HepG2 (cell line): Measurements from ENCODE around the gene BCKDHB. TPM values are rescaled to one million over a fixed set of nuclear protein-coding genes. Genes with fewer than 3 reads are reported as not detected.

ENCODE experiments used
- ATAC-seq: fragments of 200-7000 bp; cut with Tn5 transposase; 3 replicates; pipeline ENCODE4 v1.9.1; 2020; ENCODE audit warnings: mild to moderate bottlenecking, moderate library complexity
- BruUV-seq: library from RNA; stranded (reverse); fragments of 400-500 nt; replicated peaks from 2 replicates; lab custom pipeline; 2021; lab: Mats Ljungman, UMichigan
- CTCF ChIA-PET: fragments of 300-600 bp; formaldehyde crosslinking; extraction: SDS; loops from one replicate; lab custom pipeline; 2021; ENCODE audit warnings: low total read pairs, inconsistent platforms, low intra/inter-chr PET ratio; lab: Yijun Ruan, JAX
- POLR2A ChIA-PET: fragments of 350-600 bp; sonication (Branson Sonifier 250); formaldehyde crosslinking; loops from one replicate; lab custom pipeline; 2020; ENCODE audit warnings: antibody characterized with exemption, inconsistent platforms; lab: Yijun Ruan, JAX
- DNase-seq: peaks from one replicate; pipeline ENCODE4 v3.0.0-alpha.2; 2015; ENCODE audit warnings: low spot score
- FAIRE-seq: peaks from 3 replicates; lab custom pipeline; 2011; peaks lifted over from hg19 to GRCh38; lab: Jason Lieb, UNC
- H2AFZ ChIP-seq: one replicate; pipeline ENCODE4 v1.6.1; 2011; ENCODE audit warnings: low read length, inconsistent platforms
- H3K27ac ChIP-seq: fragments of 300-600 bp; 3 replicates; pipeline ENCODE4 v1.8.0; 2011; ENCODE audit warnings: mixed run types, mild to moderate bottlenecking, mixed read lengths, low read length, inconsistent platforms; ENCODE audit not compliant: insufficient read depth; ENCODE audit errors: extremely low read length
- H3K27me3 ChIP-seq, 2 experiments: fragments of 200-600 bp in 1 of 2; 2 replicates in 1 of 2; 3 replicates in 1 of 2; pipeline versions ENCODE4 v1.6.0 to v1.8.0; 2011; ENCODE audit warnings: low read length in 2 of 2, mild to moderate bottlenecking in 2 of 2, moderate library complexity in 2 of 2, inconsistent platforms in 1 of 2; ENCODE audit not compliant: insufficient read depth in 2 of 2, control insufficient read depth in 1 of 2
- H3K36me3 ChIP-seq, 2 experiments: fragments of 200-600 bp in 1 of 2; replicated peaks in 1 of 2; 2 replicates in 1 of 2; 3 replicates in 1 of 2; pipeline versions ENCODE4 v1.5.1 to v1.8.0; 2011; ENCODE audit warnings: low read length in 2 of 2, inconsistent platforms in 1 of 2; ENCODE audit not compliant: insufficient read depth in 2 of 2, control insufficient read depth in 1 of 2
- H3K4me1 ChIP-seq: 2 replicates; pipeline ENCODE4 v1.5.1; 2012; ENCODE audit warnings: low read length, inconsistent platforms; ENCODE audit not compliant: insufficient read depth
- H3K4me2 ChIP-seq: 2 replicates; pipeline ENCODE4 v1.6.0; 2011; ENCODE audit warnings: low read depth, low read length, inconsistent platforms
- H3K4me3 ChIP-seq, 3 experiments: fragments of 200-600 bp in 1 of 3; sonication (generic), shearing (Covaris generic) in 1 of 3; replicated peaks in 1 of 3; 2 replicates each; pipeline ENCODE4 v1.5.1; 2011 to 2016; ENCODE audit warnings: low read length in 3 of 3, inconsistent platforms in 2 of 3, low read depth in 2 of 3, mild to moderate bottlenecking in 2 of 3, control low read depth in 1 of 3, mixed read lengths in 1 of 3; ENCODE audit not compliant: insufficient read depth in 1 of 3
- H3K79me2 ChIP-seq: one replicate; pipeline ENCODE4 v1.6.1; 2011; ENCODE audit warnings: low read length, inconsistent platforms; ENCODE audit not compliant: insufficient read depth
- H3K9ac ChIP-seq: 2 replicates; pipeline ENCODE4 v1.6.0; 2011; ENCODE audit warnings: mild to moderate bottlenecking, low read depth, low read length, inconsistent platforms; ENCODE audit not compliant: insufficient read depth
- H3K9me3 ChIP-seq: 2 replicates; pipeline ENCODE4 v1.5.1; 2012; ENCODE audit warnings: mild to moderate bottlenecking, low read length
- H4K20me1 ChIP-seq: 2 replicates; pipeline ENCODE4 v1.6.0; 2011; ENCODE audit warnings: inconsistent platforms, mild to moderate bottlenecking, low read length, moderate library complexity; ENCODE audit not compliant: insufficient read depth
- CEBPB ChIP-seq: IDR thresholded peaks from 2 replicates; pipeline ENCODE4 v1.6.1; 2011; ENCODE audit warnings: low read depth, low read length, improper control_type of control experiment, borderline replicate concordance
- CREB1 ChIP-seq, 2 experiments: fragments of 450-650 bp in 1 of 2; IDR thresholded peaks; 2 replicates each; pipeline ENCODE4 v1.6.1; 2016 to 2017; ENCODE audit warnings: control low read depth in 1 of 2, mild to moderate bottlenecking in 1 of 2, missing compliant biosample characterization in 1 of 2, missing genetic modification characterization in 1 of 2
- ELK4 ChIP-seq: sonication (generic); formaldehyde crosslinking; IDR thresholded peaks from 2 replicates; pipeline ENCODE4 v1.9.0; 2021; ENCODE audit warnings: missing genetic modification reagents, borderline replicate concordance
- IRF1 ChIP-seq: sonication (generic); formaldehyde crosslinking; IDR thresholded peaks from 2 replicates; pipeline ENCODE4 v1.4.0; 2020; ENCODE audit warnings: low read depth, mild to moderate bottlenecking, missing genetic modification reagents
- KLF15 ChIP-seq: sonication (generic); formaldehyde crosslinking; IDR thresholded peaks from 2 replicates; pipeline ENCODE4 v1.8.1; 2023; ENCODE audit warnings: borderline replicate concordance, mild to moderate bottlenecking, inconsistent platforms, missing genetic modification reagents, mixed read lengths
- PRDM15 ChIP-seq: sonication (generic); formaldehyde crosslinking; IDR thresholded peaks from 2 replicates; pipeline ENCODE4 v1.4.0; 2020; ENCODE audit warnings: missing genetic modification reagents
- RFX3 ChIP-seq: IDR thresholded peaks from 2 replicates; pipeline ENCODE4 v1.6.1; 2016; ENCODE audit warnings: missing biosample characterization, missing genetic modification reagents
- SP4 ChIP-seq: sonication (generic); formaldehyde crosslinking; IDR thresholded peaks from 2 replicates; pipeline ENCODE4 v1.8.1; 2023; ENCODE audit warnings: mild to moderate bottlenecking, missing genetic modification reagents
- TBP ChIP-seq: sonication (generic); formaldehyde crosslinking; IDR thresholded peaks from 2 replicates; pipeline ENCODE4 v1.5.0; 2020; ENCODE audit warnings: missing genetic modification reagents
- TEF ChIP-seq: sonication (generic); formaldehyde crosslinking; IDR thresholded peaks from 2 replicates; pipeline ENCODE4 v1.5.0; 2020; ENCODE audit warnings: missing genetic modification reagents
- THRA ChIP-seq: sonication (generic); formaldehyde crosslinking; IDR thresholded peaks from 2 replicates; pipeline ENCODE4 v1.4.0; 2020; ENCODE audit warnings: missing genetic modification reagents, borderline replicate concordance
- ZNF138 ChIP-seq: sonication (generic); formaldehyde crosslinking; IDR thresholded peaks from 2 replicates; pipeline ENCODE4 v1.5.0; 2020; ENCODE audit warnings: mild to moderate bottlenecking, low read depth, missing genetic modification reagents
- ZNF501 ChIP-seq: sonication (generic); formaldehyde crosslinking; IDR thresholded peaks from 2 replicates; pipeline ENCODE4 v1.5.1; 2020; ENCODE audit warnings: mild to moderate bottlenecking, moderate library complexity, missing genetic modification reagents
- ZNF747 ChIP-seq: sonication (generic); formaldehyde crosslinking; IDR thresholded peaks from 2 replicates; pipeline ENCODE4 v1.8.1; 2023; ENCODE audit warnings: missing genetic modification reagents, mild to moderate bottlenecking, borderline replicate concordance
- ZNF770 ChIP-seq: sonication (generic); formaldehyde crosslinking; IDR thresholded peaks from 2 replicates; pipeline ENCODE4 v1.5.0; 2020; ENCODE audit warnings: mild to moderate bottlenecking, missing genetic modification reagents
- WGBS: methylation state at CpG from one replicate; pipeline ENCODE4 v1.1.6; 2017; ENCODE audit warnings: low lambda C conversion rate; 5-methylcytosine and 5-hydroxymethylcytosine counted together
- in situ Hi-C: cut with HindIII; loops from 2 replicates; pipeline ENCODE4 v1.10.0; 2017; ENCODE audit warnings: low pct_unique_long_range_greater_than_20kb; ENCODE audit not compliant: extremely low pct_ligation_motif_present
- intact Hi-C: fragments of 100-400 bp; cut with micrococcal nuclease; formaldehyde crosslinking; loops from one replicate; pipeline ENCODE4 v1.10.0; 2022; ENCODE audit not compliant: unreplicated experiment
- polyA plus RNA-seq, 8 experiments: library from polyadenylated mRNA; depleted of rRNA in 3 of 8; stranded (reverse) in 7 of 8; unstranded in 1 of 8; fragments of >200 nt; fragmentation: Illumina TruSeq in 4 of 8; extraction: Trizol in 4 of 8; gene quantifications; 2 replicates each; pipeline versions ENCODE4 v1.2.1 to v1.2.3, GENCODE V29; 2011 to 2016; ENCODE audit warnings: low read depth in 4 of 8, missing spikeins in 1 of 8, mixed read lengths in 1 of 8; ENCODE audit not compliant: insufficient read depth in 1 of 8
- total RNA-seq, 5 experiments: library from RNA; depleted of rRNA; stranded (reverse); fragments of >200 nt; fragmentation: Illumina TruSeq; extraction: Trizol; gene quantifications; 2 replicates each; pipeline ENCODE4 v1.2.3, GENCODE V29; 2016; ENCODE audit warnings: low read depth in 1 of 5

The BCKDHB gene
- total and polyA plus RNA-seq, 2 of the 13 experiments (the other 11 are each of a cell fraction or from before 2014, with no cell fraction given), result 10.8 to 13.6 TPM

- FAIRE-seq (no peak), ATAC-seq (no peak), DNase-seq (no peak)
- H3K9ac ChIP-seq, result no peak overlapping the region
- in situ Hi-C loops, result no loop called here
- H3K27ac ChIP-seq, result no peak overlapping the region
- intact Hi-C loops, result no loop called here
- CTCF ChIA-PET, result no interaction called here
- no peaks in the 10 kb centered on the region for H3K4me1 ChIP-seq
- H3K9me3 ChIP-seq, result no peaks in the 10 kb centered on the region
- no peaks in the 10 kb centered on the region for H4K20me1 ChIP-seq
- no peaks in the 10 kb centered on the region for H3K79me2 ChIP-seq
- 3% methylated on average over 3 of the region's 3 CpGs for WGBS
- no peak overlapping the region for H3K4me3 ChIP-seq
- POLR2A ChIA-PET, result no interaction called here
- no peak overlapping the region for H3K4me2 ChIP-seq
- H2AFZ ChIP-seq, result no peak overlapping the region
- no peaks in the 10 kb centered on the region for H3K27me3 ChIP-seq
- BruUV-seq, result no TSS peak
- no peaks in the 10 kb centered on the region for H3K36me3 ChIP-seq
- TF ChIP-seq CEBPB (no peak), ZNF747 (CRISPR knock-in tag) (no peak), THRA (CRISPR knock-in tag) (no peak), ZNF501 (CRISPR knock-in tag) (no peak), PRDM15 (CRISPR knock-in tag) (no peak), ZNF138 (no peak), SP4 (CRISPR knock-in tag) (no peak), KLF15 (no peak), RFX3 (CRISPR knock-in tag) (no peak), TBP (CRISPR knock-in tag) (no peak), TEF (CRISPR knock-in tag) (no peak), CREB1 (IDR thresholded peaks at IDR 0.05) (no peak), CREB1 (CRISPR knock-in tag; IDR thresholded peaks at IDR 0.05) (no peak), ZNF770 (CRISPR knock-in tag) (no peak), ELK4 (CRISPR knock-in tag) (no peak), IRF1 (CRISPR knock-in tag) (no peak)
These were observed 282.0 kb downstream of the BCKDHB start for GRCh38 chr6:80388507-80388906.
